SHP77 (cell line): ENCODE data around the gene EIF2D.

Experiments
- DNase-seq, 2 experiments: peaks; one replicate each; lab custom pipeline; 2025; lab: John Stamatoyannopoulos, UW

Gene EIF2D

GRCh38 chr1:206550446-206550845, 61.8 kb downstream of the EIF2D start:
- no peak for DNase-seq

- DNase-seq = no peak
Measured at GRCh38 chr1:206547104-206547503, 65.2 kb downstream of the EIF2D start.

GRCh38 chr1:206545351-206545750, 66.9 kb downstream of the EIF2D start:
- no peak for DNase-seq

- peak; percentile 57 to 70 for DNase-seq
Measured at GRCh38 chr1:206544562-206545257, 67.6 kb downstream of the EIF2D start.
